Endothelial cell (in vitro differentiated cells): ENCODE data around the gene STEAP3. TPM values are rescaled to one million over a fixed set of nuclear protein-coding genes. Genes with fewer than 3 reads are reported as not detected.

ENCODE experiments used
- DNase-seq: peaks from one replicate; pipeline ENCODE4 v3.0.0; 2021; ENCODE audit warnings: low spot score
- H3K27ac Mint-ChIP-seq: one replicate; pipeline ENCODE4 v1.8.0; 2021; ENCODE audit warnings: mixed read lengths, inconsistent platforms; ENCODE audit not compliant: unreplicated experiment
- H3K27me3 Mint-ChIP-seq: one replicate; pipeline ENCODE4 v1.8.0; 2021; ENCODE audit warnings: mild to moderate bottlenecking, moderate library complexity, mixed read lengths, inconsistent platforms; ENCODE audit not compliant: unreplicated experiment
- H3K36me3 Mint-ChIP-seq: one replicate; pipeline ENCODE4 v1.8.0; 2021; ENCODE audit warnings: mild to moderate bottlenecking, low read depth, mixed read lengths, inconsistent platforms; ENCODE audit not compliant: unreplicated experiment
- H3K4me1 Mint-ChIP-seq: one replicate; pipeline ENCODE4 v1.8.0; 2021; ENCODE audit warnings: mild to moderate bottlenecking, mixed read lengths, inconsistent platforms; ENCODE audit not compliant: unreplicated experiment
- H3K4me3 Mint-ChIP-seq: one replicate; pipeline ENCODE4 v1.8.0; 2021; ENCODE audit warnings: mild to moderate bottlenecking, mixed read lengths, inconsistent platforms; ENCODE audit not compliant: unreplicated experiment
- H3K9me3 Mint-ChIP-seq: one replicate; pipeline ENCODE4 v1.8.0; 2021; ENCODE audit warnings: mixed read lengths, inconsistent platforms; ENCODE audit not compliant: unreplicated experiment
- total RNA-seq: library from RNA; stranded (reverse); fragmentation: NEBNext Ultra II Directional; extraction: Animal tissue kit (Norgen Biotek cat#: 25700); gene quantifications from one replicate; pipeline ENCODE4 v1.2.1, GENCODE V29; 2021; ENCODE audit not compliant: unreplicated experiment
- TF ChIP-seq, protein P1 (sequence below): fragments of 200-600 bp; sonication (generic); IDR thresholded peaks from one replicate; pipeline ENCODE4 v1.5.0; 2021; ENCODE audit warnings: antibody characterized with exemption; ENCODE audit not compliant: unreplicated experiment

The STEAP3 gene
- total RNA-seq, 1 donor from 2014 or later: 17.9 TPM

DNA sequence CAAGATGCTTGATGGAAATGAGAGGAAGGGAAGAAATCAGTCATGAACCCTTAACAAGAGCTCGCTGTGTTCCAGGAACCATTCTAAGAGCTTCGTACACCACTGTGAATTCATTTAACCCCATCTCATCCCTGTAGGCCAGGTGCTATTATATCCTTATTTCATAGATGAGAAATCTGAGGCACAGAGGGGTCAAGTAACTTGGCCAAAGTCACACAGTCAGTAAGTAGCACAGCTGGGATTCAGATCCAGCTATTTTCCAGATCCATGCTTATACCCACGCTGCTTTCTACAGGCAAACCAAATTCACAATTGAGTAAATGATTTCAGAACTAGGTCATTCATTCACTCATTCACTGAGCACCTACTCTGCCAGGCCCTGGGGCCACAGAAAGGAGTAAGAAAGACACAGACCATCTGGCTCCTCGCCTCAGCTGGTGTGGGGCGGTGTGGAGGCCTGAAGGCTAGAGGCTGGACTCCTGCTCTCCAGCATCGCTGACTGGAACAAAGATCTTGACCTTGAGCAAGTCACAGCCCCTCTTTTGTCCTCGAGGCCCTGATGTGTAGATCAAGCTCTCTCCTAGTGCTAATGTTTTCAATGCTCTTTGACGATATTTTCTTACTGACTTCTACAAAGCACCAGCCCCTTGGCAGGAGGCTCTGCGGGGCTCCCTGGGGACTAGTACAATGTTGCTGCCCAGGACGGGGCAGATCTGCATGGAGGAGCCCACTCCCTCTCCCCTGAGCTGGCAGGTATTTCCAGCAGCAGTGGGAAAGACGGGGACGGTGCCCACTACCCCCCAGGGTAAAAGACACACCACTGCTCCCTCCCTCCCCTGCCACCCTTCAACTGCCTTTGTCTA is 26.5 kb downstream of the STEAP3 start:
- peaks cover 32% of the 10 kb centered on the region for H3K36me3 Mint-ChIP-seq
- H3K27me3 Mint-ChIP-seq: peaks cover 6% of the 10 kb centered on the region
- peaks cover 2% of the 10 kb centered on the region for H3K4me1 Mint-ChIP-seq
- no peak overlapping the region for H3K4me3 Mint-ChIP-seq
- H3K27ac Mint-ChIP-seq: no peak overlapping the region
- TF ChIP-seq, protein P1, sequence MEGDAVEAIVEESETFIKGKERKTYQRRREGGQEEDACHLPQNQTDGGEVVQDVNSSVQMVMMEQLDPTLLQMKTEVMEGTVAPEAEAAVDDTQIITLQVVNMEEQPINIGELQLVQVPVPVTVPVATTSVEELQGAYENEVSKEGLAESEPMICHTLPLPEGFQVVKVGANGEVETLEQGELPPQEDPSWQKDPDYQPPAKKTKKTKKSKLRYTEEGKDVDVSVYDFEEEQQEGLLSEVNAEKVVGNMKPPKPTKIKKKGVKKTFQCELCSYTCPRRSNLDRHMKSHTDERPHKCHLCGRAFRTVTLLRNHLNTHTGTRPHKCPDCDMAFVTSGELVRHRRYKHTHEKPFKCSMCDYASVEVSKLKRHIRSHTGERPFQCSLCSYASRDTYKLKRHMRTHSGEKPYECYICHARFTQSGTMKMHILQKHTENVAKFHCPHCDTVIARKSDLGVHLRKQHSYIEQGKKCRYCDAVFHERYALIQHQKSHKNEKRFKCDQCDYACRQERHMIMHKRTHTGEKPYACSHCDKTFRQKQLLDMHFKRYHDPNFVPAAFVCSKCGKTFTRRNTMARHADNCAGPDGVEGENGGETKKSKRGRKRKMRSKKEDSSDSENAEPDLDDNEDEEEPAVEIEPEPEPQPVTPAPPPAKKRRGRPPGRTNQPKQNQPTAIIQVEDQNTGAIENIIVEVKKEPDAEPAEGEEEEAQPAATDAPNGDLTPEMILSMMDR: no peak
- no peak for DNase-seq
- H3K9me3 Mint-ChIP-seq: no peaks in the 10 kb centered on the region

DNA sequence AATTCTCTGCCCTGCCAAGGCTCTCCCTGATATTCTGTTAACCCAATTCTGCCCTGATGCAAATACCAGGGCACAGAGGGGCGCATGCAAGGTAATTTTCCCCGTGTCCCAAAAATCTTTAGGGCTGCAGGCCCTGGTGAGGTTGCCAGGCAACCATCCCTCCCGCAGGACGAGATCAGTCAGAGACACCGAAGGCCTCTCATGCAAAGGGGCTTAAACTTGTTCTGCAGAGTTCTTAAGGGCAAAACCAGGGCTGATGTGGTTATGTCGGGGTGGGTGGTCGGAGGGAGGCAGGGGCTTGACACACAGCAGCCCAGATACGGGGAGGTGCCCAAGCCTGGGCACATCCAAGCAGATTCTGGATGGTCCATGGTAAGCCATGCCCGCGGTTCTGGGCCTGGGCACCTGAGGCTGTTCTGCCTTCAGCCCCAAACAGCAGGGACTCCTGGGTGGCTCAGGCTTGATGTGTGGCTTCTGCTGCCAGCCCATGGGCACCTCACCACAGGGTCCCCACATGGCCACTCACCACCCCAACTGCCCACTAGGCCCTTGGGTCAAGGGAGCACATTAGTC is 27.2 kb downstream of the STEAP3 start:
- Mint-ChIP-seq H3K27me3 (peaks cover 6% of the 10 kb centered on the region), H3K9me3 (no peaks in the 10 kb centered on the region), H3K4me3 (no peak overlapping the region), H3K27ac (no peak overlapping the region), H3K4me1 (peaks cover 9% of the 10 kb centered on the region), H3K36me3 (peaks cover 29% of the 10 kb centered on the region)
- DNase-seq: no peak
- TF ChIP-seq, protein P1: no peak

DNA sequence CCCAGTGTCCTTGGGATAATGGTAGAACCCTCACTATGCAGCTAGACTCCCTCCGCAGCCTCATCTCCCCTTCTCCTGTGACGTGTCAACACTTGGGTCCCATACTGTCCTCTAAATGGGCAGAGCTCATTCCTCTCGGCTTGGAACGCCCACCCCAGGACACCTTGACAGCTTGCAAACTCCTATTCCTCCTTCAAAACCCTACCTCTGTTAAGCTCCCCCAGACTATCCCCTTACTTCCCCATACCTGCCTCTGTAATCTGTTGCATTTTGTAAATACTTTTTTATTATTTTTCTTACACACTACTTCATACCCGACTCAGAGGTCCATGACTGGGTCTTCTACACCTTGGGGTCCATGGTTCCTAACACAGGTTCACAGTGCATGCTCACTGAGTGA is 28.0 kb downstream of the STEAP3 start:
- no peak for DNase-seq
- Mint-ChIP-seq H3K4me3 (peak overlapping the region; percentile 22), H3K36me3 (peaks cover 22% of the 10 kb centered on the region), H3K4me1 (peaks cover 15% of the 10 kb centered on the region), H3K27ac (no peak overlapping the region), H3K9me3 (no peaks in the 10 kb centered on the region), H3K27me3 (peaks cover 4% of the 10 kb centered on the region)
- TF ChIP-seq, protein P1: no peak

DNA sequence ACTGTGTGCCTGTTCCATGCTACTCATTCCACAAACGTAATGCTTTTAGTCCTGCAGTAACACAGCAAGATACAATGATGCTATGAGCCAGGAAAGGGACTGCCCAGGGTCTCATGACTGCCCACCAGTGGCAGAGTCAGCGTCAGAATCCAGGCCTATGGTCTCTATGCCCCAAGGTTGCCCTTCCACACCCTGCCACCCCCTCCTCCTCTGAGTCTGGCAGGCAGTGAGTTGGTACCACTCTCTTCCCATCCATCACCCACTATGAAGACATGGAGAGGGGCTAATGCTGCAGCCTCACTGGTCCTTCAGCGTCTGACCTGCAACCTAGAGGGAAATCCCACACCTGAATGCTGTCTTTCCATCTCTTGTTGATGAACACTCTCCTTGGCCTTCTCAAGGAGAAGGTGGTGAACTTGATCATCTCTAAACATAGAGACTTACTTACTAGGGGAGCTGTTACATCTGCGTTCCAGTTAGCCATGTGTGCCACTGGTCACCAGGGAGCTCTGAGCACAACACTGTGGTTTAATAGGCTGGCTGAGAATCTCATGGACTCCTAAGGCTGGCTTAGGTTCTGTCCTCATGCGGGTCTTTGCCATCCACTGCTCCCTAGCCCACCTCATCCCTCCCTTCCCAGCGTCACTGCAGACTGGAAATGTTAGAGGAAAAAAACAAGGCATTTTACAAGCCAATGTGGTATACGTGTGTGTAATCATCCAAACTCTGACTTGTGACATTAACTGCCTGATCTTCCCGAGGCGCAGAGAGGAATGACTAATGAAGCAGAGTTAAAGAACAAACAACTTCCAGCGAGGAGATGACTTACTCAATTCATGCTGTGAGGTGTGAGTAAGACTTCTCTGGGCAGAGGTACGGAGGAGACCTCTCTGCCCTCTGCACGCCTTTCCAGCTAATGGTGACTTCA is 28.8 kb downstream of the STEAP3 start:
- Mint-ChIP-seq H3K4me3 (no peak overlapping the region), H3K27ac (no peak overlapping the region), H3K36me3 (peaks cover 18% of the 10 kb centered on the region), H3K4me1 (peaks cover 15% of the 10 kb centered on the region), H3K9me3 (no peaks in the 10 kb centered on the region), H3K27me3 (peaks cover 4% of the 10 kb centered on the region)
- TF ChIP-seq, protein P1: no peak
- DNase-seq: no peak
